ENCODE data around the gene ARID4B. TPM values are rescaled to one million over a fixed set of nuclear protein-coding genes. Genes with fewer than 3 reads are reported as not detected.

The ARID4B gene
- polyA plus RNA-seq, 1 experiment: 3.1 TPM

GRCh38 chr1:235134171-235134570 lies 193.8 kb downstream of the ARID4B start:
- ChIA-PET POLR2A (no interaction called here), CTCF (interaction anchor here (0.8 kb wide), 1 partner anchor 9 kb away, joined by 3 read pairs; no protein-coding TSS in a partner anchor)
- DNase-seq (ENCODE audit: low read depth): no peak
- no peaks in the 10 kb centered on the region for H3K27me3 ChIP-seq (ENCODE audit: control insufficient read depth, insufficient read depth, low read length)
- no peak overlapping the region for H3K4me3 ChIP-seq (ENCODE audit: low read depth, low read length)
- TF ChIP-seq CTCF (IDR thresholded peaks at IDR 0.05; ENCODE audit: insufficient read depth, low read depth, low read length): no peak
- peaks cover 10% of the 10 kb centered on the region for H3K36me3 ChIP-seq (ENCODE audit: control insufficient read depth, insufficient read depth, low read length)

GRCh38 chr1:235133086-235133485 lies 194.9 kb downstream of the ARID4B start:
- DNase-seq (ENCODE audit: low read depth): no peak
- ChIA-PET POLR2A (no interaction called here), CTCF (interaction anchor here (0.6 to 1.0 kb wide), 2 partner anchors 31 to 1427 kb away, joined by 3 to 4 read pairs; no protein-coding TSS in a partner anchor)
- Histone ChIP-seq H3K27me3 (ENCODE audit: control insufficient read depth, insufficient read depth, low read length) (no peaks in the 10 kb centered on the region), H3K4me3 (ENCODE audit: low read depth, low read length) (no peak overlapping the region), H3K36me3 (ENCODE audit: control insufficient read depth, insufficient read depth, low read length) (peaks cover 10% of the 10 kb centered on the region)
- no peak for TF ChIP-seq CTCF (IDR thresholded peaks at IDR 0.05; ENCODE audit: insufficient read depth, low read depth, low read length)

GRCh38 chr1:235131961-235132360 lies 196.0 kb downstream of the ARID4B start:
- ChIA-PET POLR2A (no interaction called here), CTCF (no interaction called here)
- Histone ChIP-seq H3K36me3 (ENCODE audit: control insufficient read depth, insufficient read depth, low read length) (peaks cover 10% of the 10 kb centered on the region), H3K4me3 (ENCODE audit: low read depth, low read length) (no peak overlapping the region), H3K27me3 (ENCODE audit: control insufficient read depth, insufficient read depth, low read length) (no peaks in the 10 kb centered on the region)
- no peak for TF ChIP-seq CTCF (IDR thresholded peaks at IDR 0.05; ENCODE audit: insufficient read depth, low read depth, low read length)
- no peak for DNase-seq (ENCODE audit: low read depth)

GRCh38 chr1:235130766-235131270 lies 197.2 kb downstream of the ARID4B start:
- Histone ChIP-seq H3K36me3 (ENCODE audit: control insufficient read depth, insufficient read depth, low read length) (peaks cover 7% of the 10 kb centered on the region), H3K4me3 (ENCODE audit: low read depth, low read length) (no peak overlapping the region), H3K27me3 (ENCODE audit: control insufficient read depth, insufficient read depth, low read length) (no peaks in the 10 kb centered on the region)
- CTCF ChIA-PET: interaction anchor here (1.3 kb wide), 1 partner anchor 26 kb away, joined by 3 read pairs; no protein-coding TSS in a partner anchor
- TF ChIP-seq CTCF (IDR thresholded peaks at IDR 0.05; ENCODE audit: insufficient read depth, low read depth, low read length): no peak
- DNase-seq (ENCODE audit: low read depth): no peak
- POLR2A ChIA-PET: no interaction called here

GRCh38 chr1:235129774-235130570 lies 198.0 kb downstream of the ARID4B start:
- Histone ChIP-seq H3K36me3 (ENCODE audit: control insufficient read depth, insufficient read depth, low read length) (peaks cover 3% of the 10 kb centered on the region), H3K4me3 (ENCODE audit: low read depth, low read length) (no peak overlapping the region), H3K27me3 (ENCODE audit: control insufficient read depth, insufficient read depth, low read length) (no peaks in the 10 kb centered on the region)
- ChIA-PET CTCF (interaction anchor here (1.2 to 1.3 kb wide), 2 partner anchors 10 to 25 kb away, joined by 3 read pairs; no protein-coding TSS in a partner anchor), POLR2A (no interaction called here)
- DNase-seq (ENCODE audit: low read depth): no peak
- no peak for TF ChIP-seq CTCF (IDR thresholded peaks at IDR 0.05; ENCODE audit: insufficient read depth, low read depth, low read length)

Measured in BJ (cell line).